Testis (tissue), 3 donors: ENCODE data around the gene SPAG4. TPM values are rescaled to one million over a fixed set of nuclear protein-coding genes. Genes with fewer than 3 reads are reported as not detected.

ENCODE experiments used
- DNase-seq: peaks from one replicate; pipeline ENCODE4 v3.0.0-alpha.2; 2019
- H3K27ac ChIP-seq, 2 donors: fragments of 200-600 bp; sonication (generic); one replicate each; pipeline ENCODE4 v1.5.1; 2019
- H3K27me3 ChIP-seq: fragments of 200-600 bp; sonication (generic); one replicate; pipeline ENCODE4 v1.5.1; 2019
- H3K36me3 ChIP-seq: fragments of 200-600 bp; sonication (generic); one replicate; pipeline ENCODE4 v1.5.1; 2017; ENCODE audit warnings: low read depth; ENCODE audit errors: missing control alignments
- H3K4me1 ChIP-seq: fragments of 200-600 bp; sonication (generic); one replicate; pipeline ENCODE4 v1.5.1; 2019
- H3K4me3 ChIP-seq, 2 donors: fragments of 200-600 bp; sonication (generic); one replicate each; pipeline ENCODE4 v1.5.1; 2017 to 2019
- H3K9me3 ChIP-seq: fragments of 200-600 bp; sonication (generic); one replicate; pipeline ENCODE4 v1.5.1; 2017
- POLR2A ChIP-seq: fragments of 450-650 bp; IDR thresholded peaks from one replicate; pipeline ENCODE4 v1.6.1; 2017; ENCODE audit warnings: antibody characterized with exemption, mild to moderate bottlenecking, moderate library complexity
- WGBS, 2 donors: methylation state at CpG; one replicate each; pipeline ENCODE4 v1.1.5; 2018; 5-methylcytosine and 5-hydroxymethylcytosine counted together
- intact Hi-C: fragments of 100-400 bp; cut with DNase I; formaldehyde crosslinking; loops from one replicate; pipeline ENCODE4 v1.15.1; 2023; ENCODE audit warnings: low total_unique reads
- polyA plus RNA-seq: library from polyadenylated mRNA; stranded (reverse); fragments of 350-450 nt; fragmentation: Illumina TruSeq; extraction: RNeasy Lipid Tissue Mini Kit (QIAGEN cat#74804); gene quantifications from one replicate; pipeline ENCODE4 v1.2.3, GENCODE V29; 2014; ENCODE audit warnings: low read depth, low replicate concordance; ENCODE audit not compliant: insufficient read depth
- total RNA-seq, 2 donors: library from RNA; depleted of rRNA; stranded (reverse); fragments of >200 nt; gene quantifications; one replicate each; pipeline ENCODE4 v1.2.3, GENCODE V29; 2016
- TF ChIP-seq, protein P1 (sequence below), 3 experiments: fragments of 450-650 bp in 2 of 3; fragments of 200-600 bp in 1 of 3; sonication (generic) in 1 of 3; IDR thresholded peaks; one replicate each; pipeline ENCODE4 v1.5.1; 2016 to 2019; ENCODE audit warnings: antibody characterized with exemption in 3 of 3, mild to moderate bottlenecking in 2 of 3, moderate library complexity in 1 of 3

Gene SPAG4
- total and polyA plus RNA-seq, 3 donors from 2014 or later = 21.6 to 49.0 (median 39.0) TPM

DNA sequence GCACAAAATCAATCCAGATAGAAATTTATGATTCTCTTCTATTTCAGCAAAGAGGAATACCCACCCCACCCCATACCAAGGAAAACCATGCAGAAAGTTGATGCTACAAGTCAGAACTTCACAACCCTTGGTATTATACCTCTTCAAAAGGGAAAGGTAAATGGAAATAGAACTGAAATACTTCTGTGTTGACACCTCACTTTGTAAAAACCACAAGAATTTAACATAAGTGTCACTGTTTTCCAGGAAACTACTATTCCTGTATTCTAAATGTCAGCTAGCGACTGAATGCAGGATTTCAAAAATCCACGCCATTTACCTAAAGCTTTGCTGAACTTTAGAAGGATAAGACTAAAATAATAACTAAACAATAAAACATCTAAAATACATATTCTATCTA, 45.4 kb downstream of the SPAG4 start:
- H3K27ac ChIP-seq = no peak overlapping the region
- peaks cover 16% of the 10 kb centered on the region for H3K4me1 ChIP-seq
- 75% methylated on average over 2 of the region's 2 CpGs for WGBS, 2 donors
- intact Hi-C loops = no loop called here
- no peaks in the 10 kb centered on the region for H3K27me3 ChIP-seq
- no peak for TF ChIP-seq POLR2A
- TF ChIP-seq, protein P1, sequence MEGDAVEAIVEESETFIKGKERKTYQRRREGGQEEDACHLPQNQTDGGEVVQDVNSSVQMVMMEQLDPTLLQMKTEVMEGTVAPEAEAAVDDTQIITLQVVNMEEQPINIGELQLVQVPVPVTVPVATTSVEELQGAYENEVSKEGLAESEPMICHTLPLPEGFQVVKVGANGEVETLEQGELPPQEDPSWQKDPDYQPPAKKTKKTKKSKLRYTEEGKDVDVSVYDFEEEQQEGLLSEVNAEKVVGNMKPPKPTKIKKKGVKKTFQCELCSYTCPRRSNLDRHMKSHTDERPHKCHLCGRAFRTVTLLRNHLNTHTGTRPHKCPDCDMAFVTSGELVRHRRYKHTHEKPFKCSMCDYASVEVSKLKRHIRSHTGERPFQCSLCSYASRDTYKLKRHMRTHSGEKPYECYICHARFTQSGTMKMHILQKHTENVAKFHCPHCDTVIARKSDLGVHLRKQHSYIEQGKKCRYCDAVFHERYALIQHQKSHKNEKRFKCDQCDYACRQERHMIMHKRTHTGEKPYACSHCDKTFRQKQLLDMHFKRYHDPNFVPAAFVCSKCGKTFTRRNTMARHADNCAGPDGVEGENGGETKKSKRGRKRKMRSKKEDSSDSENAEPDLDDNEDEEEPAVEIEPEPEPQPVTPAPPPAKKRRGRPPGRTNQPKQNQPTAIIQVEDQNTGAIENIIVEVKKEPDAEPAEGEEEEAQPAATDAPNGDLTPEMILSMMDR (IDR thresholded peaks at IDR 0.05) = no peak
- DNase-seq = no peak
- no peaks in the 10 kb centered on the region for H3K36me3 ChIP-seq
- H3K4me3 ChIP-seq = no peak overlapping the region
- H3K9me3 ChIP-seq = no peaks in the 10 kb centered on the region

DNA sequence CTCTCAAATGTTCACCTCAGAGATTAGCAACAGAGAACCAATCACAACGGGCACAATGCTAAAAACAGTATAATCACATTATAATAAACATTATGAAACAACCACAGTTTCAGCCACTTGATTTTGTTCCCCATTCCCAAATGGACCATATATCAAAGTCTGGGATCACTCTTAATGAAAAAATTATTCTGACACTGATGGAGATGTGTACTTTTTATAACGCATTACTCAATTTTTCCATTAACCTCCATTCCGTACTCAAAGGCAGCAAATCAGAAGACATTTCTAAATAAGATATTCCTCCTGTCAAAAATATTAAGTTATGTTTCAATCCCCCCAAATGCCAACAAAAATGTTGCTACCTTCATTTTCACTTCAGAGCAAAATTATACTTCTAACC, 46.3 kb downstream of the SPAG4 start:
- WGBS, 2 donors = 24 to 26% methylated on average over 3 of the region's 3 CpGs
- H3K4me1 ChIP-seq = peaks cover 16% of the 10 kb centered on the region

DNA sequence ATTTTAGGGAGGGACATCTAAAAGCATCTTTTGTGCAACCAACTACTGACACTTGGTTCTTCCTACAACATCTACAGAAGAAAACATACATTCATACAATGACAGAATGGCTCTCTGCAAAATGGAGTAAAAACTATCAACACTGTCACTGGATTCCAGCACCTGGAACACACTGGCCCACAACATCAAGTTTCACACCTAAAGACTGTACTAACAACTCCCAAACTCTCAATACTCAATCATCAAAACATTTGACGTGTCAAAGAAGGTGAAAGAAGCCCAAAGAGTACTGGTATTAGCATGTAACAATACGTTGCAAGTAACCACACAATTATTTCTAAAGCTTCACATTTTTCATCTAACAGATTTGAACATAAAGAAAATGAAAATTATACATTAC, 46.9 kb downstream of the SPAG4 start:
- Histone ChIP-seq H3K4me1 (peaks cover 16% of the 10 kb centered on the region), H3K4me3 (no peak overlapping the region), H3K27me3 (no peaks in the 10 kb centered on the region), H3K36me3 (no peaks in the 10 kb centered on the region), H3K27ac (peak overlapping the region in 1 of 2 donors; percentile 97), H3K9me3 (no peaks in the 10 kb centered on the region)
- no peak for DNase-seq
- intact Hi-C loops = no loop called here
- WGBS, 2 donors = 25 to 33% methylated on average over 2 of the region's 2 CpGs
- TF ChIP-seq, protein P1 (IDR thresholded peaks at IDR 0.05) = no peak
- TF ChIP-seq POLR2A = no peak

More for the DNA sequence above, 46.3 kb downstream of the SPAG4 start:
- Histone ChIP-seq H3K4me3 (no peak overlapping the region), H3K9me3 (no peaks in the 10 kb centered on the region), H3K27me3 (no peaks in the 10 kb centered on the region), H3K27ac (peak overlapping the region in 1 of 2 donors; percentile 31), H3K36me3 (no peaks in the 10 kb centered on the region)
- intact Hi-C loops = no loop called here
- TF ChIP-seq POLR2A = no peak
- TF ChIP-seq, protein P1 (IDR thresholded peaks at IDR 0.05) = no peak
- no peak for DNase-seq

DNA sequence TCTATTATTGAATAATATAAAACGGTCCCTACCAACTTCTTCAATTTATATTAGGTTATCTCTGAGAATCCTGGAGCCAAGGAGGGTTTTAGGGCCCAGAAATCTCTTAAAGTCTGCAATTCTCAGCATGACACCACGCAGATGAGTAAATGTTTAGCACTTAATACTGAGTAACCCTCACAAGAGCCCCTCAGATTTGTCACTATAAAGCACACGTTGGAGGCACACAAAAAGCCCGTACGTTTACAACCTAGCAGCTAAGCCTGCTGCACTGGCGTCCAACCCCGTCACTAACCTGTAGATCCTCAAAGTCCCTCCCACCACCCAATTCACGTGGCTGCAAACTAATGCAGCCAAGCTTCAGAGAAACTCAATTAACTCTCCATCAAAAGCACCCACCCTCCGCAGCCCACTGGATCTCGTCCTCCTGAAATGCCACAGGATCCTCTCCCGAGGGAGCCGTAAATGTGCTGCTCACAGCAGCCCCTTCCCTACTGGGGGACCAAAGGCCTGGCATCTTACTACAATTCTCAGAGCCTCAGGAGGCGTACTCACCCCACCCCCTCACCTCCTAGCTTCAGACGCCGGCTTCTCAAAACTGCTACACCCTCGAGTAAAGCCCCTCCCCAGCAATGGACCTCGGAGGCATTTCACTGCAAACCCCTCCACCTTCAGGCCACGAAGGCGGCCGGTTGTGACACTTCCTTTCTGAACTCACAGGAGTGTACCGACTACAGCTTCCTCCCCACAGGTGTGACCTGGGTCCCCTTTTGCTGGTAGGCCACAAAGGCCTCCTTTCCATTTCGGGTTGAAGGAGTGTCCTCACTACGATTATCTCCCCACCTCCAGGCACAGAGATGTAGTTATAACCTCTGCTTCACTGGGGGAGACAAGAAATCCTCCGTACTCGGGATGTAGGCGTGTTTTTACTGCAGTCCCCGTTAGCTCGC, 48.2 kb downstream of the SPAG4 start:
- Histone ChIP-seq H3K27me3 (no peaks in the 10 kb centered on the region), H3K36me3 (no peaks in the 10 kb centered on the region), H3K4me1 (peaks cover 16% of the 10 kb centered on the region), H3K27ac (peak overlapping the region; percentile 97 to 99), H3K9me3 (no peaks in the 10 kb centered on the region), H3K4me3 (peak overlapping the region; percentile 96 to 97)
- 0 to 1% methylated on average over 28 of the region's 28 CpGs for WGBS, 2 donors
- peak; percentile 78 for DNase-seq
- TF ChIP-seq, protein P1 (IDR thresholded peaks at IDR 0.05) = no peak
- TF ChIP-seq POLR2A = no peak
- intact Hi-C loops = no loop called here
